Fibroblast of skin of right quadriceps (primary cell): ENCODE measurements around the gene CRACDL.

ENCODE experiments used
- DNase-seq: peaks from one replicate; pipeline ENCODE4 v3.0.0-alpha.2; 2013

The CRACDL gene

GRCh38 chr2:98744595-98744994 is 191.4 kb downstream of the CRACDL start:
- no peak for DNase-seq
